Caki2 (cell line): Measurements from ENCODE around the gene BUD31. TPM values are rescaled to one million over a fixed set of nuclear protein-coding genes. Genes with fewer than 3 reads are reported as not detected.

ENCODE experiments used
- DNase-seq: peaks from one replicate; pipeline ENCODE4 v3.0.0-alpha.2; 2015; ENCODE audit warnings: low read depth
- in situ Hi-C: cut with HindIII; loops from 2 replicates; pipeline ENCODE4 v1.10.0; 2016; ENCODE audit warnings: low sequenced_read_pairs, low pct_unique_long_range_greater_than_20kb, mixed read lengths
- total RNA-seq: library from RNA; depleted of rRNA; stranded (reverse); fragments of >200 nt; shearing (Covaris generic); gene quantifications from 2 replicates; pipeline ENCODE4 v1.2.3, GENCODE V29; 2014; ENCODE audit warnings: low replicate concordance; rRNA removed

BUD31 gene
- 73.2 and 100 TPM in 2 replicates for total RNA-seq

DNA sequence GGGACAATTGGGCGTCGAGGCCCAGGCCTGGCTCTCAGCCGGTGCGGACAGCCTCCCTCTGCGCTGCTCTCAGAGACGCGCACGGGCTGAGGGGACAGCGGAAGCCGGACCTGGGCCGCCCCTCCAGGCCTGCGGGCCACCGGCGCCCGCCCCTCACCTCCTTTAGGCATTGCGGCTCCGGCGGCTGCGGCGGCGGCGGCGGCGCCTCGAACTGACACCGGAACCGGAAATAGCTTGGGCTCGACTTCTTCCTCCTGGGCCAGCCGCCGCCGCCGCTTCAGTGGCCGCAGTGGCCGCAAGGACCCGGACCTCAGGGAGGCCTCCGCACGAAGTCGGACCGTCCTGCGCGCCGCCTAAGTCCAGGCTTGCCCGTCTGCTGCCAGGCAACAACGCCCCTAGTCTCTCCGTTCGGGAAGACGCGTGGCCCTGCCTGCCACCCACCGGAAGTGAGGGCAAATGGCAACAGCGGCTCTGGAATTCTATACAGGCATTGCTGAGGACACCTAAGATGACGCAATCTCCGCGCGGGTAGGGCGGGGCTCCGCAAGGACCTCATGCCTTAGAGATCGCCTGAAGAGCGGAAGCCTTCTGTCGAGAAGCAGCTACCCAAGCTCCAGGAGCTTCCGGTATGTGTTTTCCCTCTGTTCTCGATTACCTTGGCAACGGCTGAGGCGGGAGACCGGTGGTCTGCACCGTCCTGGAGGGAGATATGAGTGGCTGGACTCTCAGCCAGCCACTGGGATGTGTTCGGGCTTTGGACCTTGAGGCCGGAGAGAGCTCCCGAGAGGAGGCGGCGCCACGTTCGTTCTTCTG is at the start of gene BUD31, which contains the start of gene PDAP1:
Gene BUD31, plus strand, starts transcription at position 591 of the 813 bp plus-strand sequence. CDS start 2,124 bp downstream, outside the sequence.
Gene PDAP1, minus strand, starts transcription at position 219 of the 813 bp plus-strand sequence. Its CDS starts 49 bp downstream, at position 170.
- DNase-seq: peak; percentile 95
- in situ Hi-C loops: no loop called here

DNA sequence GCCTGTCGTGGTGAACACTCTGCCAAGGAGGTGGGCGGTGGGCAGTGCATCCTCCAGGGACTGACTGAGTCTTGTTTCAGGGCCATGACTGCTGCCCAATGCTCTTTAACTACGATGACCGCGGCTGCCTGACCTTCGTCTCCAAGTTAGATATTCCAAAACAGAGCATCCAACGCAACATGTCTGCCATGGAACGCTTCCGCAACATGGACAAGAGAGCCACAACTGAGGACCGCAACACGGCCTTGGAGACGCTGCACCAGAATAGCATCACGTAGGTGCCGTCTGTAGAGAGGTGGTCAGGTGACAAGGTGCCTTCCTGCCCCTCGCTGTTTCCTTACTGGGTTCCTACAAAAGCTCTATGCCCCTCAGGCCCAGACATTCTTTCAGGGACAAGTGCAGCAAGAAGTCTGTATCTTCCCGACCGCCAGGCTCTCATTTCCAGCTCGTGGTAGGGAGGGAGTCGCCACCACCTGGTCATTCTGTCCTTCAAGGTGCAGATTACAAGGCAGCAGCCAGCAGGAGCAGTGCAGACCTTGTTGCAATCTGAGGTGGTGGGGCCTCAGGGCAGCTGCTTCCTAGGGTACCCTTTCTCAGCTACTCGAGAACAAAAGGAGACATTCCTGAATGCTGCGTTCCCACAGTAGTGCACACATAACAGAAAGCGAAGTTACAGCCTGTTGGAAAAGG is 49.2 kb upstream of the BUD31 start:
- in situ Hi-C loops: no loop called here
- no peak for DNase-seq

- in situ Hi-C loops: no loop called here
- DNase-seq: no peak
Measured at GRCh38 chr7:99362801-99363200, 46.0 kb upstream of the BUD31 start.

GRCh38 chr7:99363286-99363685 is 45.5 kb upstream of the BUD31 start:
- no peak for DNase-seq
- in situ Hi-C loops: no loop called here

GRCh38 chr7:99365318-99366141 is 43.2 kb upstream of the BUD31 start:
- in situ Hi-C loops: no loop called here
- DNase-seq: peak; percentile 29

GRCh38 chr7:99366646-99367045 is 42.1 kb upstream of the BUD31 start:
- DNase-seq: no peak
- in situ Hi-C loops: no loop called here

DNA sequence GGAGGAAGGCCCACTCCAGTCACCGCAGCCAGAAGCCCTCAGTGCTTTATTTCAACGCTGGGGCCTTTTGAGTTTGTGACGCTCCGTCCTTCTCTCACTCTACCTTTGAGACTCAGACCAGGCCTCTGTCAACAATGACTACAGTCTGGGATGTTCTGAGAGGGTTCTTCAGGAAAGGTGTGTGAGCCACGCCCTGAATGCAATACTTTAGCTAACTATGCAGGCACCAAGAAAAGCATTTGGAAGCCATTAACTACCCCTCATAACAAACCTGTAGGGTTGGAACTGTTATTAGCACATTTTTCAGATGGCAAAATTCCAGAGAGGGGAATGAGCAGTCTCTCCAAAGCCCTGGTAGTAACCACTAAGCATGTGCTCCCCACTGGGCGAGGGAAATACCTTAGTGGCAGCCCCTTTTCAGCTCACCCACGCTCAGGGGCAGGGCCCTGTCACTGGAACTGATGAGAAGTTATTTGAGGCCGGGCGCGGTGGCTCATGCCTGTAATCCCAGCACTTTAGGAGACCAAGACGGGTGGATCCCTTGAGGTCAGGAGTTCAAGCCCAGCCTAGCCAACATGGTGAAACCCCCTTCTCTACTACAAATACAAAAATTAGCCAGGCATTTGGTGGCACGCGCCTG is 39.9 kb upstream of the BUD31 start:
- in situ Hi-C loops: no loop called here
- no peak for DNase-seq

DNA sequence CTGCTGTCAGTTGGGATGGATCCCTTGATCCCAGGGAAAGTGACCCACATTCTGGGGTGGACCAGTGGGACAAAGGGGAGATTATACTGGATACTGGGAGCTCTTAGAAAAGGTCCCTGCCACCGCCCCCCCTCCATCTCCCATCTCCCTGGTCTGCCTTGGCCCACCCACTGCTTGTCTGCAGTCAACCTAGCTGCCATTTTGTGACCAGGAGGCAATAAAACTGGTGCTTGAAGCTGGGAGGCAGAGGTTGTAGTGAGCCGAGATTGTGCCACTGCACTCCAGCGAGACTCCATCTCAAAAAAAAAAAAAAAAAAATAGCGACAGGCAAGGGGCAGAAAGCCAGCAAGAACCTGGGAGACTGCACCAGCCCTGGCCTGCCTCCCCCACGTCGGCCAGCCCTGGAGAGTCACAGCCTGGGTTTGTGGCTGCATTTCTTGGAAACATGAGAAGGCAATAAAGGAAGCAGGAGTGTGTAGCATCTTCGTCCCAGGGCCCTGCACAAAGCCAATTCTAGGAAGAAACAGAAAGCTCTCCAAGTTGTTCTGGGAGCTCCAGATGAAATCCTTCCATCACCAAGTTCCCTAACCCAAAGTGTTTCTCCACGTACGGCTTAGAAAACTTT is 38.9 kb upstream of the BUD31 start:
- no peak for DNase-seq
- in situ Hi-C loops: no loop called here

- in situ Hi-C loops: no loop called here
Measured at GRCh38 chr7:99371376-99371920, 37.3 kb upstream of the BUD31 start.

GRCh38 chr7:99372275-99373090 is 36.3 kb upstream of the BUD31 start:
- in situ Hi-C loops: no loop called here
- no peak for DNase-seq

More at GRCh38 chr7:99371376-99371920, 37.3 kb upstream of the BUD31 start:
- DNase-seq: no peak

DNA sequence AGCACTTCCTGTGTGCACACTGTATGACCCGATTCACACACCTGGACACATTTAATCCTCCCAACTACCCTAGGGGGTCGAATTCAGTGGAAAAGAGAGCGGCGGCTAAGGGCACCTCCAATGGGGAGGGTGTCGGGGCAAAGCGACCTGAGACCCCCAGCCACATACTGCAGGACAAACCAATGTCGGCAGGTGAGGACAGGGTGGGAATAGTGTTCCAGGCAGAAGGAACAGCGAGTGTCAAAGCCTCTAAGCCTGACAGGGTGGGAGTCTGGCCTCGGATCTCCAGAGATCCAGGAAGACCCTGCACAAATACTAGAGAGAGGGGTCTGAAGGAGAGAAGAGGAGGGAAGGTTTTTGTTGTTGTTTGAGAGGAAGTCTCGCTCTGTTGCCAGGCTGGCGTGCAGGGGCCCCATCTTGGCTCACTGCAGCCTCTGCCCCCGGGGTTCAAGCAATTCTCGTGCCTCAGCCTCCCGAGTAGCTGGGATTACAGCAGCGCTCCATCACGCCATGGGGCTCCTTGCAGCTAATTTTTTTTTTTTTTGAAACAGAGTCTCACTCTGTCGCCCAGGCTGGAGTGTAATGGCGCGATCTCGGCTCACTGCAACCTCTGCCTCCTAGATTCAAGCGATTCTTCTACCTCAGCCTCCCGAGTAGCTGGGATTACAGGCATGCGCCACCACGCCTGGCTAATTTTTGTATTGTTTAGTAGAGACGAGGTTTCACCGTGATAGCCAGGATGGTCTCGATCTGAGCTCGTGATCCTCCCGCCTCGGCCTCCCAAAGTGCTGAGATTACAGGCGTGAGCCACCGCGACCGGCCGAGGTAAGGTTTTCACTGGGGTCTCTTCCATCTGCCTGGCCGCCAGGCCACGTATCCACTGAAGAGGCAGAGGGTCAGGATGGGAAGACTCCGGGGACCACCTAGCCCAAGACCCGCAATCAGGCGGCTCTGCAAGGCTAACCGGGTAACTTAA is 35.4 kb upstream of the BUD31 start:
- in situ Hi-C loops: no loop called here
- DNase-seq: no peak

DNA sequence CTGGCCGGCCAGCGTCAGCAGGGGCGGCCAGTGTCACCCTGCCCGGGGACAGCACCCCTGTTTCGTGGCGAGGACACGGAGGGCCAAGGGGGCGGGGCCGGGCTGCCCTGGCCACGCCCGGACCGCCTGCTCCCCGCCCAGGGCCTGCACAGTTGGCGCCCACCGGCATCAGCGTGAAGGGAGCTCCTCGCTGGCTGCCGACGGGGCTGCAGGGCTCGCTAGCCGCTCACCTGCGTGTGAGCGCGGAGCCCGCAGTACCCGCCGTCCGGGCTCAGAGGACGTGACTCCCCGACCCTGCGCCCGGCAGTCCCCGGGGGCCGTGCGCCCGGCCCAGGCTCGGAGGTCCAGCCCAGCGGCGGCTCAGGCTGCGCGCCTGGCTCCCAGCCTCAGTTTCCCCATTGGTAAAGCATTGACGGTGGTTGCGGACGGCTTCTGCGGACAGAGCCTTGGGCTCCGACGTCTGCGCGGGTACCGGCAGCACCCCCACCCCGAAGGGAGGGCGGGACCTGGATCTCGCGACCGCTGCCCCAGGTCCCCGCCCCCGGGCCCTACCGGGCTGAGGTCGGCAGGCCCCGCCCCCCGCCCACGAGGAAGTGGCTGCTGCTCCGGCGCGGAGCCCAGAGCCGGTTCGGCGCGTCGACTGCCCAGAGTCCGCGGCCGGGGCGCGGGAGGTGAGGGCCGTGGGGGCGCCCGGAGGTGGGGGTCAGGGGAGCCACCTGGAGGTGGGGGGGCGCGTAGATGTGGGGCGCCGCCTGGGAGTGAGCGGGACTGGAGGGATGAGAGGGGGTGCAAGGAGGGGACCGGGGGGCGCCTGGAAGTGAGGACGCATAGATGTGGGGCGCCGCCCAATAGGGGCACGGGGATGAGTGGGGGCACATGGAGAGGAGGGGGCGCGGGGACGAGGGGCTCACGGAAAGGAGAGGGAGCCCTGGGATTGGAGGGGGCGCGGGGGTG is 34.4 kb upstream of the BUD31 start, which contains the start of gene ARPC1B:
Gene ARPC1B, plus strand, starts transcription at position 620 of the 954 bp plus-strand sequence. CDS start 10,985 bp downstream, outside the sequence.
- in situ Hi-C loops: no loop called here
- peak; percentile 65 for DNase-seq

- DNase-seq: peak; percentile 86
- in situ Hi-C loops: no loop called here
Measured at GRCh38 chr7:99375070-99375807, 33.5 kb upstream of the BUD31 start.

GRCh38 chr7:99379043-99379577 is 29.7 kb upstream of the BUD31 start:
- in situ Hi-C loops: no loop called here
- DNase-seq: peak; percentile 81
